Effector memory CD4-positive, alpha-beta T cell (primary cell): ENCODE measurements around the gene TNK2.
A peak's percentile ranks its signal among the peaks of the same experiment; 100 is the strongest.
"Not testable (repeated sequence)": the region's sequence is repeated elsewhere in the genome, so short reads cannot be mapped to it uniquely, and the experiment has no call there.

Source experiments
- DNase-seq, 3 donors: peaks; one replicate each; pipeline ENCODE4 v3.0.0-alpha.2; 2020
- H3K27ac ChIP-seq: 2 replicates; pipeline ENCODE4 v1.7.0; 2013; ENCODE audit warnings: mild to moderate bottlenecking, low read length, moderate library complexity; ENCODE audit not compliant: insufficient read depth, poor library complexity, severe bottlenecking
- H3K27me3 ChIP-seq: replicated peaks from 2 replicates; pipeline ENCODE4 v1.7.0; 2013; ENCODE audit warnings: mild to moderate bottlenecking, low read length; ENCODE audit not compliant: insufficient read depth, control insufficient read depth, poor library complexity, severe bottlenecking
- H3K36me3 ChIP-seq: 2 replicates; pipeline ENCODE4 v1.7.0; 2013; ENCODE audit warnings: mild to moderate bottlenecking, low read length, moderate library complexity; ENCODE audit not compliant: control insufficient read depth, insufficient read depth
- H3K4me1 ChIP-seq: 2 replicates; pipeline ENCODE4 v1.7.0; 2013; ENCODE audit warnings: low read length, mild to moderate bottlenecking; ENCODE audit not compliant: control insufficient read depth, insufficient read depth, poor library complexity, severe bottlenecking
- H3K4me3 ChIP-seq: 2 replicates; pipeline ENCODE4 v1.7.0; 2013; ENCODE audit warnings: low read length, low read depth, mild to moderate bottlenecking; ENCODE audit not compliant: insufficient read depth, poor library complexity, severe bottlenecking
- H3K9me3 ChIP-seq: 2 replicates; pipeline ENCODE4 v1.7.0; 2013; ENCODE audit warnings: mild to moderate bottlenecking, low read length, moderate library complexity; ENCODE audit not compliant: control insufficient read depth

TNK2 gene

GRCh38 chr3:195918176-195918575 is 9.8 kb upstream of the TNK2 start:
- Histone ChIP-seq H3K4me1 (peaks cover 2% of the 10 kb centered on the region), H3K27me3 (no peaks in the 10 kb centered on the region), H3K27ac (no peak overlapping the region), H3K9me3 (no peaks in the 10 kb centered on the region), H3K36me3 (no peaks in the 10 kb centered on the region), H3K4me3 (no peak overlapping the region)
- DNase-seq = no peak

GRCh38 chr3:195916991-195917390 is 8.6 kb upstream of the TNK2 start:
- no peaks in the 10 kb centered on the region for H3K36me3 ChIP-seq
- no peak for DNase-seq

GRCh38 chr3:195916291-195916690 is 7.9 kb upstream of the TNK2 start:
- Histone ChIP-seq H3K4me1 (peaks cover 2% of the 10 kb centered on the region), H3K27ac (no peak overlapping the region), H3K27me3 (no peaks in the 10 kb centered on the region), H3K36me3 (no peaks in the 10 kb centered on the region), H3K4me3 (no peak overlapping the region), H3K9me3 (no peaks in the 10 kb centered on the region)
- no peak for DNase-seq

More at GRCh38 chr3:195916991-195917390, 8.6 kb upstream of the TNK2 start:
- Histone ChIP-seq H3K4me3 (no peak overlapping the region), H3K27ac (no peak overlapping the region), H3K9me3 (no peaks in the 10 kb centered on the region), H3K4me1 (peaks cover 2% of the 10 kb centered on the region), H3K27me3 (no peaks in the 10 kb centered on the region)

- Histone ChIP-seq H3K4me3 (no peak overlapping the region), H3K4me1 (peaks cover 7% of the 10 kb centered on the region), H3K9me3 (no peaks in the 10 kb centered on the region), H3K27ac (no peak overlapping the region), H3K36me3 (no peaks in the 10 kb centered on the region), H3K27me3 (no peaks in the 10 kb centered on the region)
- DNase-seq = peak; percentile 83 to 88 (median 86)
These were observed 6.5 kb upstream of the TNK2 start for GRCh38 chr3:195914648-195915473.

GRCh38 chr3:195914146-195914545 is 5.8 kb upstream of the TNK2 start:
- not testable (repeated sequence) for H3K27ac ChIP-seq, H3K27me3 ChIP-seq, H3K4me1 ChIP-seq, H3K4me3 ChIP-seq, DNase-seq, H3K36me3 ChIP-seq, H3K9me3 ChIP-seq

GRCh38 chr3:195913382-195913781 is 5.0 kb upstream of the TNK2 start:
- Histone ChIP-seq H3K36me3 (no peaks in the 10 kb centered on the region), H3K4me3 (no peak overlapping the region), H3K4me1 (peaks cover 9% of the 10 kb centered on the region), H3K27me3 (no peaks in the 10 kb centered on the region), H3K27ac (no peak overlapping the region), H3K9me3 (no peaks in the 10 kb centered on the region)
- DNase-seq = no peak

- Histone ChIP-seq H3K36me3 (no peaks in the 10 kb centered on the region), H3K9me3 (no peaks in the 10 kb centered on the region), H3K4me1 (peaks cover 22% of the 10 kb centered on the region), H3K4me3 (no peak overlapping the region), H3K27me3 (no peaks in the 10 kb centered on the region), H3K27ac (no peak overlapping the region)
- no peak for DNase-seq
These were observed 3.6 kb upstream of the TNK2 start for GRCh38 chr3:195911946-195912270.

- DNase-seq = no peak
- H3K9me3 ChIP-seq = no peaks in the 10 kb centered on the region
- no peak overlapping the region for H3K4me3 ChIP-seq
- no peaks in the 10 kb centered on the region for H3K27me3 ChIP-seq
- H3K27ac ChIP-seq = no peak overlapping the region
- H3K36me3 ChIP-seq = no peaks in the 10 kb centered on the region
- peaks cover 26% of the 10 kb centered on the region for H3K4me1 ChIP-seq
These were observed 2.9 kb upstream of the TNK2 start for GRCh38 chr3:195911041-195911945.

- H3K4me3 ChIP-seq = no peak overlapping the region
- no peaks in the 10 kb centered on the region for H3K27me3 ChIP-seq
- peaks cover 27% of the 10 kb centered on the region for H3K4me1 ChIP-seq
- no peak for DNase-seq
- H3K36me3 ChIP-seq = no peaks in the 10 kb centered on the region
- H3K27ac ChIP-seq = no peak overlapping the region
- no peaks in the 10 kb centered on the region for H3K9me3 ChIP-seq
These were observed 2.1 kb upstream of the TNK2 start for GRCh38 chr3:195910499-195910845.
